Kidney epithelial cell (primary cell): ENCODE measurements around the gene LINC00237. TPM values are rescaled to one million over a fixed set of nuclear protein-coding genes. Genes with fewer than 3 reads are reported as not detected.

Source experiments
- DNase-seq: peaks from one replicate; pipeline ENCODE4 v3.0.0-alpha.2; 2010; ENCODE audit warnings: low read depth
- H3K27me3 ChIP-seq: 2 replicates; pipeline ENCODE4 v1.6.0; 2011; ENCODE audit warnings: low read length; ENCODE audit not compliant: control insufficient read depth, insufficient read depth
- H3K36me3 ChIP-seq: 2 replicates; pipeline ENCODE4 v1.5.1; 2011; ENCODE audit warnings: low read length; ENCODE audit not compliant: control insufficient read depth, insufficient read depth
- H3K4me3 ChIP-seq: 2 replicates; pipeline ENCODE4 v1.5.1; 2011; ENCODE audit warnings: low read depth, mild to moderate bottlenecking, control low read depth, low read length
- total RNA-seq: library from RNA; depleted of rRNA; stranded (reverse); fragments of >200 nt; gene quantifications from 2 replicates; pipeline ENCODE4 v1.2.3, GENCODE V29; 2015
- TF ChIP-seq, protein P1 (sequence below): IDR thresholded peaks from 2 replicates; pipeline ENCODE4 v1.5.1; 2011; ENCODE audit warnings: mild to moderate bottlenecking, moderate library complexity, low read length, control low read depth, inconsistent platforms; ENCODE audit not compliant: insufficient read depth, poor library complexity, severe bottlenecking

LINC00237 gene
- total RNA-seq, 1 donor from 2014 or later = not detected

DNA sequence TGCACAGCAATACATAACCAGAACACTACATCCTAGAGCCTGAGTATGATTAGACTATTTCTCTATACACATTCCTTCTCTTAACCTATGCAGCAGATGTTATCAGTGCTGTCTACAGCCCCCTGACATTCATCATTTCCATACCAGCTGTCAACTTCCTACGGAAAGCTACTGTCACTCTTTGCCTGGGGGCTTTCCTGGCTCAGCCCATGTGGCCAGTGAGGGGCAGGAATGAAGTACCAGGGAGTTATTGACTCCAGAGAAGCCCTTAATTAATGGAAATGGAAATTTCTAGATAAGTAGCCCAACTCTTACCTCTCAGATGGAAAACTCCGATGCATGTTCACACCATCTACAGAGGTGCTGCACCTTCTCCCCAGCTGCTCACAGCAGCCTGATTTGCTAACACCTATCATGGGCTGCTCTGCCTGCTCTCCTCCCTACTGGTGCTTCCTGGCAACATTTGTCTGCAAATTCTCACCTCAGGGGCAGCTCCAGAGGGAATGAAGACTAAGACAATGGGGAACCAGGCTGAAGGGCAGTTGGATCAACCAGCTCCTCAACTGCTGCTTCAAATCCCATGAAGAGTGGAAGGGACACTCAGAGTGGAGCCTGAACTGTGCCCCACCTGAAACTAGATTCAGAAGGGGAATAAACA lies 59.6 kb downstream of the LINC00237 start:
- TF ChIP-seq, protein P1, sequence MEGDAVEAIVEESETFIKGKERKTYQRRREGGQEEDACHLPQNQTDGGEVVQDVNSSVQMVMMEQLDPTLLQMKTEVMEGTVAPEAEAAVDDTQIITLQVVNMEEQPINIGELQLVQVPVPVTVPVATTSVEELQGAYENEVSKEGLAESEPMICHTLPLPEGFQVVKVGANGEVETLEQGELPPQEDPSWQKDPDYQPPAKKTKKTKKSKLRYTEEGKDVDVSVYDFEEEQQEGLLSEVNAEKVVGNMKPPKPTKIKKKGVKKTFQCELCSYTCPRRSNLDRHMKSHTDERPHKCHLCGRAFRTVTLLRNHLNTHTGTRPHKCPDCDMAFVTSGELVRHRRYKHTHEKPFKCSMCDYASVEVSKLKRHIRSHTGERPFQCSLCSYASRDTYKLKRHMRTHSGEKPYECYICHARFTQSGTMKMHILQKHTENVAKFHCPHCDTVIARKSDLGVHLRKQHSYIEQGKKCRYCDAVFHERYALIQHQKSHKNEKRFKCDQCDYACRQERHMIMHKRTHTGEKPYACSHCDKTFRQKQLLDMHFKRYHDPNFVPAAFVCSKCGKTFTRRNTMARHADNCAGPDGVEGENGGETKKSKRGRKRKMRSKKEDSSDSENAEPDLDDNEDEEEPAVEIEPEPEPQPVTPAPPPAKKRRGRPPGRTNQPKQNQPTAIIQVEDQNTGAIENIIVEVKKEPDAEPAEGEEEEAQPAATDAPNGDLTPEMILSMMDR = no peak
- Histone ChIP-seq H3K4me3 (no peak overlapping the region), H3K36me3 (no peaks in the 10 kb centered on the region), H3K27me3 (no peaks in the 10 kb centered on the region)
- DNase-seq = no peak

Other genes with a start within 250 kb of the LINC00237 start
- 4.7 and 11.4 TPM in 2 replicates for gene KIZ, start 19.7 kb upstream of the LINC00237 start, total RNA-seq
- 105 and 107 TPM in 2 replicates for gene XRN2, start 197.0 kb upstream of the LINC00237 start, total RNA-seq